Heart left ventricle (tissue), 13 donors: ENCODE data around the gene RAF1.

Source experiments
- POLR2A ChIP-seq, 2 donors: fragments of 450-650 bp; IDR thresholded peaks; one replicate each; pipeline ENCODE4 v1.6.1; 2017; ENCODE audit warnings: antibody characterized with exemption in 2 of 2, mild to moderate bottlenecking in 2 of 2, moderate library complexity in 2 of 2
- TF ChIP-seq, protein P1 (sequence below), 12 donors: fragments of 200-600 bp; sonication (generic) in 4 of 12; IDR thresholded peaks; one replicate each; pipeline versions ENCODE4 v1.5.0 to v1.8.0; 2018 to 2022; ENCODE audit warnings: antibody characterized with exemption in 12 of 12, mild to moderate bottlenecking in 5 of 12
- donor health status: ischemic (EF 13 %, LVEDD 7.1; RV severe dilation, severe dysfunction).
- donor health status: DM: no; HTN: yes; CAD: no.
- donor health status: DM: no; HTN: no; CAD: no.
- donor health status: ischemic (EF 25% LVEDD 6.9; RV normal size, moderate dysfunction).
- donor health status: ischemic (EF 25% LVEDD 5.7; RV mildly dilated, moderate dysfunction).
- donor health status: ischemic (EF 35%, LVEDD 5.7; RV mildly dilated, moderate dysfunction).
- donor health status: nonischemic (EF 11% LVEDD 7.7; RV severe dilation, severe dysfunction).
- donor health status: DM: yes; HTN: yes; CAD: no.
- donor health status: PGD.
- donor health status: ischemic (EF 29% LVEDD 5.4; RV normal size, mild dysfunction).
- donor health status: nonischemic (EF 23%, LVEDD 6.1; RV moderate dilation, normal function).

- TF ChIP-seq, protein P1, sequence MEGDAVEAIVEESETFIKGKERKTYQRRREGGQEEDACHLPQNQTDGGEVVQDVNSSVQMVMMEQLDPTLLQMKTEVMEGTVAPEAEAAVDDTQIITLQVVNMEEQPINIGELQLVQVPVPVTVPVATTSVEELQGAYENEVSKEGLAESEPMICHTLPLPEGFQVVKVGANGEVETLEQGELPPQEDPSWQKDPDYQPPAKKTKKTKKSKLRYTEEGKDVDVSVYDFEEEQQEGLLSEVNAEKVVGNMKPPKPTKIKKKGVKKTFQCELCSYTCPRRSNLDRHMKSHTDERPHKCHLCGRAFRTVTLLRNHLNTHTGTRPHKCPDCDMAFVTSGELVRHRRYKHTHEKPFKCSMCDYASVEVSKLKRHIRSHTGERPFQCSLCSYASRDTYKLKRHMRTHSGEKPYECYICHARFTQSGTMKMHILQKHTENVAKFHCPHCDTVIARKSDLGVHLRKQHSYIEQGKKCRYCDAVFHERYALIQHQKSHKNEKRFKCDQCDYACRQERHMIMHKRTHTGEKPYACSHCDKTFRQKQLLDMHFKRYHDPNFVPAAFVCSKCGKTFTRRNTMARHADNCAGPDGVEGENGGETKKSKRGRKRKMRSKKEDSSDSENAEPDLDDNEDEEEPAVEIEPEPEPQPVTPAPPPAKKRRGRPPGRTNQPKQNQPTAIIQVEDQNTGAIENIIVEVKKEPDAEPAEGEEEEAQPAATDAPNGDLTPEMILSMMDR (IDR thresholded peaks at IDR 0.05), result no peak
- no peak for TF ChIP-seq POLR2A (IDR thresholded peaks at IDR 0.05)
These were observed 7.7 kb downstream of the RAF1 start for GRCh38 chr3:12656193-12656592.
